Natural killer cell (primary cell): ENCODE measurements around the gene IFNLR1. TPM values are rescaled to one million over a fixed set of nuclear protein-coding genes. Genes with fewer than 3 reads are reported as not detected.

Experiments used
- ATAC-seq, 3 donors: fragments of 150-1000 bp in 2 of 3; fragments of 200-7000 bp in 1 of 3; cut with Tn5 transposase; 1 replicate in 1 of 3; 2 replicates in 2 of 3; pipeline ENCODE4 v1.10.0; 2021; ENCODE audit warnings: mild to moderate bottlenecking in 2 of 3, moderate library complexity in 2 of 3
- DNase-seq, 2 donors: peaks; one replicate each; pipeline versions ENCODE4 v3.0.0 to v3.0.0-alpha.2; 2013 to 2021; ENCODE audit warnings: mixed read lengths in 1 of 2
- H3K27ac ChIP-seq: one replicate; pipeline ENCODE4 v1.5.1; 2013; ENCODE audit warnings: mild to moderate bottlenecking, low read length
- H3K27me3 ChIP-seq: one replicate; pipeline ENCODE4 v1.6.1; 2013; ENCODE audit warnings: low read length; ENCODE audit not compliant: control insufficient read depth, insufficient read depth
- H3K36me3 ChIP-seq: one replicate; pipeline ENCODE4 v1.6.1; 2013; ENCODE audit warnings: low read length; ENCODE audit not compliant: control insufficient read depth, insufficient read depth
- H3K4me1 ChIP-seq: one replicate; pipeline ENCODE4 v1.6.1; 2013; ENCODE audit warnings: low read length; ENCODE audit not compliant: control insufficient read depth, insufficient read depth
- H3K4me3 ChIP-seq: one replicate; pipeline ENCODE4 v1.5.1; 2013; ENCODE audit warnings: low read length
- H3K9me3 ChIP-seq: one replicate; pipeline ENCODE4 v1.6.1; 2013; ENCODE audit warnings: low read length; ENCODE audit not compliant: control insufficient read depth, insufficient read depth
- H3K27ac Mint-ChIP-seq, 2 donors: one replicate each; pipeline ENCODE4 v1.8.0; 2022; ENCODE audit warnings: mild to moderate bottlenecking in 2 of 2, mixed read lengths in 2 of 2, moderate library complexity in 1 of 2
- H3K27me3 Mint-ChIP-seq, 2 donors: one replicate each; pipeline ENCODE4 v1.8.0; 2022; ENCODE audit warnings: low read depth in 2 of 2, mixed read lengths in 2 of 2
- H3K36me3 Mint-ChIP-seq: one replicate; pipeline ENCODE4 v1.8.0; 2022; ENCODE audit warnings: mixed read lengths
- H3K4me1 Mint-ChIP-seq, 2 donors: one replicate each; pipeline ENCODE4 v1.8.0; 2022; ENCODE audit warnings: mixed read lengths in 2 of 2
- H3K4me3 Mint-ChIP-seq: one replicate; pipeline ENCODE4 v1.8.0; 2022; ENCODE audit warnings: mild to moderate bottlenecking, moderate library complexity, mixed read lengths
- H3K9me3 Mint-ChIP-seq, 2 donors: one replicate each; pipeline ENCODE4 v1.8.0; 2022; ENCODE audit warnings: mixed read lengths in 2 of 2
- CTCF ChIP-seq: fragments of 200-600 bp; IDR thresholded peaks from one replicate; pipeline ENCODE4 v1.8.0; 2022; ENCODE audit warnings: antibody characterized with exemption
- WGBS: methylation state at CpG from one replicate; pipeline ENCODE4 v1.1.7; 2013; ENCODE audit warnings: missing lambda C conversion rate; ENCODE audit not compliant: insufficient coverage; 5-methylcytosine and 5-hydroxymethylcytosine counted together
- intact Hi-C: fragments of 100-400 bp; cut with micrococcal nuclease; formaldehyde crosslinking; loops from one replicate; pipeline ENCODE4 v1.14.2; 2022
- total RNA-seq, 4 donors: library from RNA; stranded (reverse); fragments of 120-200 nt in 1 of 4; gene quantifications; one replicate each; pipeline versions ENCODE4 v1.2.3 to v1.2.4, GENCODE V29; 2013 to 2022

The IFNLR1 gene
- total RNA-seq, 3 donors from 2014 or later (not counting 1 experiment from before 2014, with no cell fraction given), result 0.07 to 2.5 (median 0.19) TPM

GRCh38 chr1:24180676-24181075 lies 6.4 kb downstream of the IFNLR1 start:
- H3K9me3 Mint-ChIP-seq, result no peaks in the 10 kb centered on the region
- WGBS, result 93% methylated on average over 5 of the region's 6 CpGs
- no peak overlapping the region for H3K27ac Mint-ChIP-seq
- DNase-seq, result no peak
- no peaks in the 10 kb centered on the region for H3K36me3 ChIP-seq
- no peaks in the 10 kb centered on the region for H3K27me3 ChIP-seq
- no peak for TF ChIP-seq CTCF
- peaks cover 2% of the 10 kb centered on the region for H3K4me1 ChIP-seq
- H3K4me3 Mint-ChIP-seq, result no peak overlapping the region
- ATAC-seq, result no peak
- H3K27me3 Mint-ChIP-seq, result peaks cover 9 to 15% of the 10 kb centered on the region in 2 donors
- no peak overlapping the region for H3K27ac ChIP-seq
- H3K4me1 Mint-ChIP-seq, result no peaks in the 10 kb centered on the region
- no peaks in the 10 kb centered on the region for H3K36me3 Mint-ChIP-seq
- H3K9me3 ChIP-seq, result no peaks in the 10 kb centered on the region
- H3K4me3 ChIP-seq, result no peak overlapping the region
- intact Hi-C loops, result no loop called here

- Mint-ChIP-seq H3K4me1 (no peaks in the 10 kb centered on the region), H3K9me3 (no peaks in the 10 kb centered on the region), H3K27ac (no peak overlapping the region), H3K27me3 (peaks cover 14 to 20% of the 10 kb centered on the region in 2 donors), H3K36me3 (no peaks in the 10 kb centered on the region), H3K4me3 (no peak overlapping the region)
- Histone ChIP-seq H3K9me3 (no peaks in the 10 kb centered on the region), H3K36me3 (no peaks in the 10 kb centered on the region), H3K4me1 (no peaks in the 10 kb centered on the region), H3K4me3 (no peak overlapping the region), H3K27ac (no peak overlapping the region), H3K27me3 (no peaks in the 10 kb centered on the region)
- ATAC-seq, result no peak
- DNase-seq, result no peak
- intact Hi-C loops, result no loop called here
- 79% methylated on average over 8 of the region's 10 CpGs for WGBS
- TF ChIP-seq CTCF, result no peak
These were observed 7.7 kb downstream of the IFNLR1 start for GRCh38 chr1:24179251-24179840.

- H3K27ac Mint-ChIP-seq, result no peak overlapping the region
- H3K36me3 ChIP-seq, result no peaks in the 10 kb centered on the region
- H3K4me3 Mint-ChIP-seq, result no peak overlapping the region
- TF ChIP-seq CTCF, result no peak
- no peaks in the 10 kb centered on the region for H3K4me1 ChIP-seq
- WGBS, result 80% methylated on average over 3 of the region's 3 CpGs
- H3K9me3 Mint-ChIP-seq, result no peaks in the 10 kb centered on the region
- H3K27ac ChIP-seq, result no peak overlapping the region
- no peak for ATAC-seq
- peaks cover 17 to 24% of the 10 kb centered on the region in 2 donors for H3K27me3 Mint-ChIP-seq
- DNase-seq, result no peak
- H3K36me3 Mint-ChIP-seq, result no peaks in the 10 kb centered on the region
- H3K4me3 ChIP-seq, result no peak overlapping the region
- no peaks in the 10 kb centered on the region for H3K27me3 ChIP-seq
- H3K9me3 ChIP-seq, result no peaks in the 10 kb centered on the region
- H3K4me1 Mint-ChIP-seq, result no peaks in the 10 kb centered on the region
- intact Hi-C loops, result no loop called here
These were observed 8.7 kb downstream of the IFNLR1 start for GRCh38 chr1:24178407-24178806.

GRCh38 chr1:24177161-24177560 lies 9.9 kb downstream of the IFNLR1 start:
- no peaks in the 10 kb centered on the region for H3K4me1 ChIP-seq
- H3K27me3 ChIP-seq, result no peaks in the 10 kb centered on the region
- Mint-ChIP-seq H3K9me3 (no peaks in the 10 kb centered on the region), H3K27me3 (peaks cover 17 to 24% of the 10 kb centered on the region in 2 donors), H3K36me3 (no peaks in the 10 kb centered on the region), H3K4me3 (no peak overlapping the region), H3K27ac (no peak overlapping the region), H3K4me1 (no peaks in the 10 kb centered on the region)
- no peak overlapping the region for H3K27ac ChIP-seq
- TF ChIP-seq CTCF, result no peak
- intact Hi-C loops, result no loop called here
- H3K9me3 ChIP-seq, result no peaks in the 10 kb centered on the region
- WGBS, result 82% methylated on average over 9 of the region's 10 CpGs
- H3K36me3 ChIP-seq, result no peaks in the 10 kb centered on the region
- DNase-seq (no peak), ATAC-seq (no peak)
- H3K4me3 ChIP-seq, result no peak overlapping the region
